HepG2 (cell line): ENCODE data around the gene MORN1. TPM values are rescaled to one million over a fixed set of nuclear protein-coding genes. Genes with fewer than 3 reads are reported as not detected.
A peak's percentile ranks its signal among the peaks of the same experiment; 100 is the strongest.

Experiments
- BHLHE40 ChIP-seq: IDR thresholded peaks from 2 replicates; pipeline ENCODE4 v1.6.1; 2011; ENCODE audit warnings: low read length, improper control_type of control experiment
- ETV6 ChIP-seq: sonication (generic); formaldehyde crosslinking; conservative IDR thresholded peaks from 2 replicates; pipeline ENCODE4 v1.4.0; 2020; ENCODE audit warnings: missing genetic modification reagents
- KAT8 ChIP-seq: IDR thresholded peaks from 2 replicates; pipeline ENCODE4 v1.6.1; 2016; ENCODE audit warnings: missing genetic modification reagents, missing compliant biosample characterization
- MZF1 ChIP-seq: sonication (generic); formaldehyde crosslinking; IDR thresholded peaks from 2 replicates; pipeline ENCODE4 v1.8.1; 2023; ENCODE audit warnings: mild to moderate bottlenecking, missing genetic modification reagents, borderline replicate concordance
- RARA ChIP-seq: IDR thresholded peaks from 2 replicates; pipeline ENCODE4 v1.6.1; 2016; ENCODE audit warnings: missing genetic modification reagents, missing compliant biosample characterization
- RBAK ChIP-seq: sonication (generic); formaldehyde crosslinking; IDR thresholded peaks from 2 replicates; pipeline ENCODE4 v1.5.1; 2020; ENCODE audit warnings: mild to moderate bottlenecking, missing genetic modification reagents
- ZNF24 ChIP-seq: fragments of 450-650 bp; IDR thresholded peaks from 2 replicates; pipeline ENCODE4 v1.6.1; 2017; ENCODE audit warnings: antibody characterized with exemption, mild to moderate bottlenecking
- ZNF501 ChIP-seq: sonication (generic); formaldehyde crosslinking; IDR thresholded peaks from 2 replicates; pipeline ENCODE4 v1.5.1; 2020; ENCODE audit warnings: mild to moderate bottlenecking, moderate library complexity, missing genetic modification reagents
- ZNF547 ChIP-seq: sonication (generic); formaldehyde crosslinking; IDR thresholded peaks from 2 replicates; pipeline ENCODE4 v1.5.1; 2020; ENCODE audit warnings: mild to moderate bottlenecking, missing genetic modification reagents
- ZNF768 ChIP-seq: sonication (generic); formaldehyde crosslinking; IDR thresholded peaks from 2 replicates; pipeline ENCODE4 v1.4.0; 2020; ENCODE audit warnings: missing genetic modification reagents
- polyA plus RNA-seq, 8 experiments: library from polyadenylated mRNA; depleted of rRNA in 3 of 8; stranded (reverse) in 7 of 8; unstranded in 1 of 8; fragments of >200 nt; fragmentation: Illumina TruSeq in 4 of 8; extraction: Trizol in 4 of 8; gene quantifications; 2 replicates each; pipeline versions ENCODE4 v1.2.1 to v1.2.3, GENCODE V29; 2011 to 2016; ENCODE audit warnings: low read depth in 4 of 8, missing spikeins in 1 of 8, mixed read lengths in 1 of 8; ENCODE audit not compliant: insufficient read depth in 1 of 8
- total RNA-seq, 5 experiments: library from RNA; depleted of rRNA; stranded (reverse); fragments of >200 nt; fragmentation: Illumina TruSeq; extraction: Trizol; gene quantifications; 2 replicates each; pipeline ENCODE4 v1.2.3, GENCODE V29; 2016; ENCODE audit warnings: low read depth in 1 of 5
- TF ChIP-seq, protein P1 (sequence below): sonication (generic); formaldehyde crosslinking; IDR thresholded peaks from 2 replicates; pipeline ENCODE4 v1.5.0; 2020; ENCODE audit warnings: mild to moderate bottlenecking, missing genetic modification reagents
- TF ChIP-seq, protein P2 (sequence below): sonication (generic); formaldehyde crosslinking; IDR thresholded peaks from 2 replicates; pipeline ENCODE4 v1.5.1; 2020; ENCODE audit warnings: mild to moderate bottlenecking, missing genetic modification reagents, borderline replicate concordance
- TF ChIP-seq, protein P3 (sequence below): sonication (generic); formaldehyde crosslinking; IDR thresholded peaks from 2 replicates; pipeline ENCODE4 v1.8.1; 2023; ENCODE audit warnings: mild to moderate bottlenecking, inconsistent platforms, moderate library complexity, missing genetic modification reagents, borderline replicate concordance
- TF ChIP-seq, protein P4 (sequence below): sonication (generic); formaldehyde crosslinking; IDR thresholded peaks from 2 replicates; pipeline ENCODE4 v1.4.0; 2020; ENCODE audit warnings: missing genetic modification reagents, borderline replicate concordance
- TF ChIP-seq, protein P5 (sequence below): sonication (generic); formaldehyde crosslinking; IDR thresholded peaks from 2 replicates; pipeline ENCODE4 v1.9.0; 2021; ENCODE audit warnings: missing genetic modification reagents, mild to moderate bottlenecking, borderline replicate concordance
- TF ChIP-seq, protein P6 (sequence below): sonication (generic); formaldehyde crosslinking; IDR thresholded peaks from 2 replicates; pipeline ENCODE4 v1.4.0; 2020; ENCODE audit warnings: mild to moderate bottlenecking, missing genetic modification reagents

Gene MORN1
- total and polyA plus RNA-seq, 2 of the 13 experiments (the other 11 are each of a cell fraction or from before 2014, with no cell fraction given), result 3.1 to 6.5 TPM

DNA sequence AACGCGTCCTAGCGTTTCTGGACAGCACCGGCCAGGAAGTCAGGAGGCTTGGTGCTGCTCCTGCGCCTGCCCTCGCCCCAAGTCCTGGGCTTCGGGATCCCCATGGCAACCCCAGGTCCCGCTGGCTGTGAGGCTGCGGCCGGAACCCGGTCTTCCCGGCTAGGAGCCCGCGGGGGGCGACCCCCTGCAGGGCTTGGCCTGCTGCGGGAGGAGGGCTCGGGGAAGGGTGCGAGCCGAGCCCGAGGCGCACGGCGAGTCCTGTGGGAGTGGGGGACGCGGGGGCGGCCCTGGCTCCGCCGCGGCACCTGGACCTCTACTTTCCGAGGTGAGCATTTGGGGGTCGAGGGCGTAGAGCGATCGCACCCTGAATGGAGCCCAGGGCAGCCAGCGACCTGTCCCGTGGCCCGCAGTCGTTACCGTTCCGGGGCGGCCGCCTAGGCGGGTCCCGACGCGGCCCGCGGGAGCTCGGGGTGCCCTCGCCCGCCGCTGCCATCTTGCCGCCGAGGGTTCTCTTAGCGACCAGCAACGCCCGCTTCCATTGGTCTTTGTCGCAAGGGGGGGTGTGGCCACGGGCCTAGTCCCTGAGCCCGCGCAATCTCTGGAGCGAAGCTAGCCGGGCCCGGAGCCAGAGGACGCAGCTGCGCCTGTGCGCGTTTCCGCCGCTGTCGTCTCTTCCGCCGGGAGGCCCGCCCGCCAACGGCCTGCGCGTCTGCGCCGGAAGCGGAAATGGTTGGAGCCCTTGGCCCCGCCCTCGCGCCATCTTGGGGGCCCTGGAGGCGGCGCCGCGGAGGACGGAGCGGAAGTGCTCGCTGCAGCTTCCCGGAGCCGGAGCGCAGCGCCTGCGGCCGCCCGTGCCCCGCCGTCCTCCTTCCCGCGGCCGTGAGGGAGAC is at the start of gene MORN1, which contains the start of gene RER1 (continued):
- TF ChIP-seq, protein P1, sequence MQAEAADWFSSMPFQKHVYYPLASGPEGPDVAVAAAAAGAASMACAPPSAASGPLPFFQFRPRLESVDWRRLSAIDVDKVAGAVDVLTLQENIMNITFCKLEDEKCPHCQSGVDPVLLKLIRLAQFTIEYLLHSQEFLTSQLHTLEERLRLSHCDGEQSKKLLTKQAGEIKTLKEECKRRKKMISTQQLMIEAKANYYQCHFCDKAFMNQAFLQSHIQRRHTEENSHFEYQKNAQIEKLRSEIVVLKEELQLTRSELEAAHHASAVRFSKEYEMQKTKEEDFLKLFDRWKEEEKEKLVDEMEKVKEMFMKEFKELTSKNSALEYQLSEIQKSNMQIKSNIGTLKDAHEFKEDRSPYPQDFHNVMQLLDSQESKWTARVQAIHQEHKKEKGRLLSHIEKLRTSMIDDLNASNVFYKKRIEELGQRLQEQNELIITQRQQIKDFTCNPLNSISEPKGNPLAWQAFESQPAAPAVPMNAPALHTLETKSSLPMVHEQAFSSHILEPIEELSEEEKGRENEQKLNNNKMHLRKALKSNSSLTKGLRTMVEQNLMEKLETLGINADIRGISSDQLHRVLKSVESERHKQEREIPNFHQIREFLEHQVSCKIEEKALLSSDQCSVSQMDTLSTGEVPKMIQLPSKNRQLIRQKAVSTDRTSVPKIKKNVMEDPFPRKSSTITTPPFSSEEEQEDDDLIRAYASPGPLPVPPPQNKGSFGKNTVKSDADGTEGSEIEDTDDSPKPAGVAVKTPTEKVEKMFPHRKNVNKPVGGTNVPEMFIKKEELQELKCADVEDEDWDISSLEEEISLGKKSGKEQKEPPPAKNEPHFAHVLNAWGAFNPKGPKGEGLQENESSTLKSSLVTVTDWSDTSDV (CRISPR knock-in tag), result no peak; the same call in 1 of the 2 replicates
- TF ChIP-seq ZNF24 (no peak), KAT8 (CRISPR knock-in tag) (peak; percentile 94), ZNF768 (CRISPR knock-in tag) (no peak), ZNF547 (CRISPR knock-in tag) (peak; percentile 79; the same call in 1 of the 2 replicates), BHLHE40 (no peak), ZNF501 (CRISPR knock-in tag) (peak; percentile 61), RARA (CRISPR knock-in tag) (no peak), ETV6 (peak; percentile 25; the same call in 1 of the 2 replicates), RBAK (no peak), MZF1 (CRISPR knock-in tag) (no peak)
- TF ChIP-seq, protein P2, sequence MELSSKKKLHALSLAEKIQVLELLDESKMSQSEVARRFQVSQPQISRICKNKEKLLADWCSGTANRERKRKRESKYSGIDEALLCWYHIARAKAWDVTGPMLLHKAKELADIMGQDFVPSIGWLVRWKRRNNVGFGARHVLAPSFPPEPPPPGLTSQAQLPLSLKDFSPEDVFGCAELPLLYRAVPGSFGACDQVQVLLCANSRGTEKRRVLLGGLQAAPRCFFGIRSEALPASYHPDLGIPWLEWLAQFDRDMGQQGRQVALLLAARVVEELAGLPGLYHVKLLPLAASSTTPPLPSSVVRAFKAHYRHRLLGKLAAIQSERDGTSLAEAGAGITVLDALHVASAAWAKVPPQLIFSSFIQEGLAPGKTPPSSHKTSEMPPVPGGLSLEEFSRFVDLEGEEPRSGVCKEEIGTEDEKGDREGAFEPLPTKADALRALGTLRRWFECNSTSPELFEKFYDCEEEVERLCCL (CRISPR knock-in tag), result no peak
- TF ChIP-seq, protein P3, sequence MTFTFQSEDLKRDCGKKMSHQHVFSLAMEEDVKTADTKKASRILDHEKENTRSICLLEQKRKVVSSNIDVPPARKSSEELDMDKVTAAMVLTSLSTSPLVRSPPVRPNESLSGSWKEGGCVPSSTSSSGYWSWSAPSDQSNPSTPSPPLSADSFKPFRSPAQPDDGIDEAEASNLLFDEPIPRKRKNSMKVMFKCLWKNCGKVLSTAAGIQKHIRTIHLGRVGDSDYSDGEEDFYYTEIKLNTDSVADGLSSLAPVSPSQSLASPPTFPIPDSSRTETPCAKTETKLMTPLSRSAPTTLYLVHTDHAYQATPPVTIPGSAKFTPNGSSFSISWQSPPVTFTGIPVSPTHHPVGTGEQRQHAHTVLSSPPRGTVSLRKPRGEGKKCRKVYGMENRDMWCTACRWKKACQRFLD (CRISPR knock-in tag), result peak; percentile 46; the same call in 1 of the 2 replicates
- TF ChIP-seq, protein P4, sequence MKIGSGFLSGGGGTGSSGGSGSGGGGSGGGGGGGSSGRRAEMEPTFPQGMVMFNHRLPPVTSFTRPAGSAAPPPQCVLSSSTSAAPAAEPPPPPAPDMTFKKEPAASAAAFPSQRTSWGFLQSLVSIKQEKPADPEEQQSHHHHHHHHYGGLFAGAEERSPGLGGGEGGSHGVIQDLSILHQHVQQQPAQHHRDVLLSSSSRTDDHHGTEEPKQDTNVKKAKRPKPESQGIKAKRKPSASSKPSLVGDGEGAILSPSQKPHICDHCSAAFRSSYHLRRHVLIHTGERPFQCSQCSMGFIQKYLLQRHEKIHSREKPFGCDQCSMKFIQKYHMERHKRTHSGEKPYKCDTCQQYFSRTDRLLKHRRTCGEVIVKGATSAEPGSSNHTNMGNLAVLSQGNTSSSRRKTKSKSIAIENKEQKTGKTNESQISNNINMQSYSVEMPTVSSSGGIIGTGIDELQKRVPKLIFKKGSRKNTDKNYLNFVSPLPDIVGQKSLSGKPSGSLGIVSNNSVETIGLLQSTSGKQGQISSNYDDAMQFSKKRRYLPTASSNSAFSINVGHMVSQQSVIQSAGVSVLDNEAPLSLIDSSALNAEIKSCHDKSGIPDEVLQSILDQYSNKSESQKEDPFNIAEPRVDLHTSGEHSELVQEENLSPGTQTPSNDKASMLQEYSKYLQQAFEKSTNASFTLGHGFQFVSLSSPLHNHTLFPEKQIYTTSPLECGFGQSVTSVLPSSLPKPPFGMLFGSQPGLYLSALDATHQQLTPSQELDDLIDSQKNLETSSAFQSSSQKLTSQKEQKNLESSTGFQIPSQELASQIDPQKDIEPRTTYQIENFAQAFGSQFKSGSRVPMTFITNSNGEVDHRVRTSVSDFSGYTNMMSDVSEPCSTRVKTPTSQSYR, result no peak
- TF ChIP-seq, protein P5, sequence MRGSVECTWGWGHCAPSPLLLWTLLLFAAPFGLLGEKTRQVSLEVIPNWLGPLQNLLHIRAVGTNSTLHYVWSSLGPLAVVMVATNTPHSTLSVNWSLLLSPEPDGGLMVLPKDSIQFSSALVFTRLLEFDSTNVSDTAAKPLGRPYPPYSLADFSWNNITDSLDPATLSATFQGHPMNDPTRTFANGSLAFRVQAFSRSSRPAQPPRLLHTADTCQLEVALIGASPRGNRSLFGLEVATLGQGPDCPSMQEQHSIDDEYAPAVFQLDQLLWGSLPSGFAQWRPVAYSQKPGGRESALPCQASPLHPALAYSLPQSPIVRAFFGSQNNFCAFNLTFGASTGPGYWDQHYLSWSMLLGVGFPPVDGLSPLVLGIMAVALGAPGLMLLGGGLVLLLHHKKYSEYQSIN, result no peak
- TF ChIP-seq, protein P6, sequence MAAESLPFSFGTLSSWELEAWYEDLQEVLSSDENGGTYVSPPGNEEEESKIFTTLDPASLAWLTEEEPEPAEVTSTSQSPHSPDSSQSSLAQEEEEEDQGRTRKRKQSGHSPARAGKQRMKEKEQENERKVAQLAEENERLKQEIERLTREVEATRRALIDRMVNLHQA (CRISPR knock-in tag), result no peak
